HG02840 (cell line): ENCODE measurements around the gene TSR1.

Experiments
- ATAC-seq: cut with Tn5 transposase; IDR thresholded peaks from one replicate; pipeline ENCODE4 v1.9.1; 2021; ENCODE audit warnings: mild to moderate bottlenecking, moderate library complexity, moderate number of reproducible peaks; ENCODE audit not compliant: unreplicated experiment, low FRiP score

The TSR1 gene

GRCh38 chr17:2336215-2336851 lies at the start of gene TSR1:
TSS of gene TSR1 (minus strand) at chr17:2336457. CDS start at chr17:2336427, 30 bp downstream.
- peak; percentile 70 for ATAC-seq

GRCh38 chr17:2385240-2386210 lies 49.3 kb upstream of the TSR1 start:
- ATAC-seq = no peak

GRCh38 chr17:2384439-2385127 lies 48.3 kb upstream of the TSR1 start:
- no peak for ATAC-seq

GRCh38 chr17:2383628-2384167 lies 47.4 kb upstream of the TSR1 start:
- ATAC-seq = no peak

DNA sequence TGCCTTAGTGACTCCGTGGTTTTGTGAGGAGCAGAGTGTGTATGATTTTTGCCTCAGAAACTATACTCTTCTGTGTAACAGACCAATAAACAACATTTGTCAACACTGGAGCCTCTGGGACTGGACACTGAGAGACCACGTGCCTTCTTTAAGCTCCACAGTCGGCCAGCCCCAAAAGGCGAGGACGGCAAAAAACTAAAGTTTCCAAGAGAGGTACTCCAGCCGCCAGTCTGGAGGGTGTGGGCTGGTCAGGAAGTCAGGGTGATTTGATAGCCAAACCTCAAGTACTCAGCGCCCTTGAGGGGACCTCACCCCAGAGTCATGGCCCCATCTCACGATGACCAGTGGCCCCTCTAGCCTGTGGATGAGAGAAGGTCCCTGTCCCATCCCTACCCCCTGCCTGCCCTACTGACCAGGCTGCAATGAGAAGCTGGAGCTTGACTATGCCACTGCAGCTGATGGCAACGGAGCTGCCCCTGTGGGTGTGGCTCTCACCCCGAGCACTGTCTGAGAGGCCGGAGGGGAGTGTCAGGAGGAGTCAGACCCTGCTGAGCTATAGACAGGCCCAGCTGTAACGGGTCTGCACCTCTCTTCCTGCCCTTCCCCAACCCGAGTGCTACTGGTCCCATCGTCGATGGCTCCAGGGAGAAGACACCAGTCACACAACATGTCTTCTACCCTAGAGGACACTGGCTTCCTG lies 44.8 kb upstream of the TSR1 start:
- ATAC-seq = no peak

- ATAC-seq = no peak
Measured at GRCh38 chr17:2380226-2380922, 44.1 kb upstream of the TSR1 start.

DNA sequence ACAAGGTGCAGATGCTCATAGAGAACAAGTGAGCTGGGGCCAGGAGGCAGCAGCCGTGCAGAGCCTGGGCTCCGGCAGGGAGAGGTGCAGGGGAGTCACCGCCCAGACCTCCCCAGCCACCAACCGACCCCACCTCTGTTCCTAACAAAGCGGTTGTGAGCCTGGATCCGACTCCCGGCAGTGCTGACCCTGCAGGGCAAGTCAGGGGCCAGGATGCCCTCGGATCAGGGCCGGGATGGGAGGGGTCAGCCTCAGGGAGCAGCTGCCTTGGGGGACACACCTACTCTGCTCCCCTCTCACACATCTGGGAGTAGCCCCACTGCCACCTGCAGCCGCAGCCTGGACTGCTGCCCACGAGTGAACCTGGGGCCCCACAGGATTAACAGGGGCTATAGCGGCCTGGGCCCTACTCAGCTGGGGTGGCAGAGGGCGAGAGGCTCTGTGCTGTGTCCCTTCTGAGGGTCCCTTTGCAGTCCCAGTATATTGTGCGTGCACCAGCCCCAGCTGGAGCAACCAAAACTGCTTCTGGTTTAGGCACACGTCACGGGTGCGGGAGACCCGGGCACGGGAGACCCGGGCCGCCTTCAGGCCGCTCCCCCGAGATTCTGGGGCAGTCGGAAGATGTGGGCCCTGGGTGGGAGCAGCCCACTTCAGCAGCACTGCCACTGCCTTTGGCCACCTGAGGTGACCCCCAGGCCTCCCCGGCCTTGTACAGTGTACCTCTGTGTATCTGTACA lies 43.4 kb upstream of the TSR1 start:
- ATAC-seq = no peak

DNA sequence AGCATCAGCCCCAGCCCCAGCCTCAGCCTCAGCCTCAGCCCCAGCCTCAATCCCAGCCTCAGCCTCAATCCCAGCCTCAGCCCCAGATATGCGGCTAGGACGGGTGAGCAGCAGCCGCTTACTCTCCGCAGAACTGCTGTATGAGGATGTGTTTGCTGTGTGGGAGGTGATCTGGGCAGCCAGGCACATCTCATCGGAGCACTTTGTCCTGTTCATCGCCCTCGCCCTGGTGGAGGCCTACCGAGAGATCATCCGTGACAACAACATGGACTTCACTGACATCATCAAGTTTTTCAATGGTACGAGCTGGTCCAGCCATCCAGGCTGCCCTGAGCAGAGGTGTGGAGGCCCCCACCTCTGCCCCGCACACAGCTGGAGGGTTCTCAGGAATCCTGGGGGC lies 42.6 kb upstream of the TSR1 start:
- no peak for ATAC-seq

DNA sequence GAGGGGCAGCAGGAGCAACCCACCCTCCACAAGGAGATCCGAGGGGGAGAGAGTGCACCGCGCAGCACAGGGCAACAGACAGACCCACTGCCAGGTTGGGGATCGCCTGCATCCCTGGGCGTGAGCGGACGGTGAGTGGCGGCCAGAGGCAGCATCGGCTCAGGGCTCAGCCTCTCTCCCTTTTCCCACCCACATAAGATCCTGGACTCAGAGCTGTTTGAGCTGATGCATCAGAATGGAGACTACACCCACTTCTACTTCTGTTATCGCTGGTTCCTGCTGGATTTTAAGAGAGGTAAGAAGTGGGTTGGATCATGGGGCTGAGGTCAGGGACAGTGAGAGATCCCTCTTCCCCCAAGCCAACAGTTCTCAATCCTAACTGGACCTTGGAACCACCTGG lies 41.4 kb upstream of the TSR1 start:
- ATAC-seq = no peak

GRCh38 chr17:2376107-2376506 lies 39.9 kb upstream of the TSR1 start:
- no peak for ATAC-seq

- no peak for ATAC-seq
Measured at GRCh38 chr17:2375406-2375805, 39.1 kb upstream of the TSR1 start.

DNA sequence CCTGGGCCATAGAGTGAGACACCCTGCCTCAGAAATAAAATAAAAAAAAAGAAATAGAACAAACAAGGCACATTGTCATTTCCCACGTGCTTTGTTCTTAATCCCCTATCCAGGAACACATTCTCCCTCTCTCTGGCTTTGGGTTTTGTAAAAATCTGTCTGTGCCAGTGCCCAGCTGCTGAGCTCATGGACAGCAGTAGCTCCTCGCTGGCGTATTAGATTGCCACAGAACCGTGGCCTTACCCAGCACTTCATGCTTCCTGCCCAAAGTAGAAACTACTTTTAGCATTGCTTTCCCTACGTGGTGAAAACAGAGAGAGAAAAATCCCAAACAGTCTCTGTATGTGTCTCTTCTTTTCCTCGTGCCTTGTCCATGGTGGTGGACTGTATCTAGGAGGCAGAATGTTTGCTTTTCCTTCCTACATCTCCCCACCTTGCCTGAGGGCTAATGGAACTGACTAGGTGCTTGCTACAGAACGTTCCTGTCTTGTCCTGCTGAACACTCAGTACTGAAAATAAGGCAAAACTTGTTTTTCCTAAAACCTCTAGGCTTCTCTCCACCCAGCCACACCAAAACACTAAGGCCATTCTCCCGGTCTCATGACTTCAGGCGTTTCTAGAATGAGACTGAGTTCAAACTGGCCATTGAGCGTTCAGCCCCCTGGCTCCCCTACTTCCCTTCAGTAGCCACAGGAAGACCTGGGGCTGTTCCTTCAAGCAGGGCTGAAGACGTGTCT lies 38.5 kb upstream of the TSR1 start:
- no peak for ATAC-seq

- no peak for ATAC-seq
Measured at GRCh38 chr17:2373179-2373578, 36.9 kb upstream of the TSR1 start.

GRCh38 chr17:2372681-2373080 lies 36.4 kb upstream of the TSR1 start:
- ATAC-seq = no peak

GRCh38 chr17:2372180-2372579 lies 35.9 kb upstream of the TSR1 start:
- no peak for ATAC-seq

GRCh38 chr17:2371183-2372130 lies 35.2 kb upstream of the TSR1 start:
- no peak for ATAC-seq

DNA sequence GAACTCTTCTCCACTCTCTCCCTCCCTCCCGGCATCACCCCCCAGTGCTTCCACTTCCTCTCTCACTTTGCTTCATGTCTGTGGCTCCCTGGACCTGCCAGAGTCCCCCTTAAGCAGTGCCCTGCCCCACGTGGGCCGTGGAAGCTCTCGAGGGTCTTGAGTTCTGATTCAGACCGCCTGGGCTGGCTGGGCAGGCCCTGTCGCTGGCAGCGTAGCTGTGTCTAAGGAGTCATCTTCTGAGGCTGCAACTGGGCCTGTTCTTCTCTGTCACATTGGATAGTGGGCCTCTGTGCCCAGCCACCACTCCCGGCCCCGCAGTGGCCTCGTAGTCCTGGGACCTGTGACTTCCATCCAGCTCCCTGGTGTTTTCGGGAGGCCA lies 33.9 kb upstream of the TSR1 start:
- no peak for ATAC-seq
